NCI-H2081 treated with DMSO at 0.1 percent for 48 hours (cell line): ENCODE results near the gene NFIA.
A peak's percentile ranks its signal among the peaks of the same experiment; 100 is the strongest.

Experiments
- DNase-seq: peaks from one replicate; lab custom pipeline; 2025; lab: John Stamatoyannopoulos, UW

Gene NFIA

DNA sequence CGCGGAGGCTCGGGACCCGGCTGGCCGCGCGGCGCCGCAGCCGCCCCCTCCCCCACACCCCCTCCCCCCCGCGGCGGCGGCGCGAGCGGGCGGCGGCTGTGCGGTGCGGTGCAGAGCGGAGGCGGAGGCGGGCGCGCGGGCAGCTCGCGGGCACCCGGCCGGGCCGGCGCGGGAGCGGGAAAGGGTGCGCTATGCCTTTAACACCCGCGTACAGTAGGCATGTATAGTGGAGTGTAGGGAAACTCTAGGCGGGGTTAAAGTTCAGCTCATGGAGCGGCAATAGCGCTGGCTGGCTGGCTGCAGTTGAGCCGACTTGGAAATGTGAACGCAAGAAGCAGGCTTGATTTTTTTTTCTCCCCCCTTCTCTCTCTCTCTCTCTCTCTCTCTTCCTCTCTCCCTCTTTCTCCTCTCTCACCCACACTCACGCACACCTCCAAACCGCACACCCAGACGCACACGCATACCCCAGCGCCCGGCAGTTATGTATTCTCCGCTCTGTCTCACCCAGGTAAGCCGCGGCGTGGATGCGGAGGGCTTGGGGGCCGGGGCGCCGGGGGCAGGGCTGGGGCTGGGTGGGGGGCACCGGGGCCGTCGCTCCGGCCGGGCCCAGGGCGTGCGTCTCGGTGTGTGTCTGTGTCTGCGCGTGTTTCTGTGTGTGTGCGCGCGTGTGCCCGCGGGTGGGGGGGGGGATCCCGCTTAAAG is at the start of gene NFIA:
Gene NFIA, plus strand, starts transcription at position 251 of the 702 bp plus-strand sequence.
- no peak for DNase-seq

DNA sequence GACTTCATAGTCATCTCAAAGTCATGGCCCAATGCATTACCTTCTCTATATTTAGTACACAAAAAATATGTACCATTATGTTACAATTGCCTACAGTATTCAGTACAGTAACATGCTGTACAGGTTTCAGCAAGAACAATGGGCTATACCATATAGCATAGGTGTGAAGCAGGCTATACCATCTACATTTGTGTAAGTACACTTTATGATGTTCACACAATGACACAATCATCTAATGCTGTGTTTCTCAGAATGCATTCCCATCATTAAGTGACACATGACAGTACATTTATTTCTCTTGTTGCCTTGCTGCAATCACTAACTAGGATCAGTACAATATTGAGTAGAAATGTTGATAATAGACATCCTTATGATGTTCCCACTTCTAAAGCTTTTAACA is 46.5 kb upstream of the NFIA start:
- DNase-seq: no peak

DNA sequence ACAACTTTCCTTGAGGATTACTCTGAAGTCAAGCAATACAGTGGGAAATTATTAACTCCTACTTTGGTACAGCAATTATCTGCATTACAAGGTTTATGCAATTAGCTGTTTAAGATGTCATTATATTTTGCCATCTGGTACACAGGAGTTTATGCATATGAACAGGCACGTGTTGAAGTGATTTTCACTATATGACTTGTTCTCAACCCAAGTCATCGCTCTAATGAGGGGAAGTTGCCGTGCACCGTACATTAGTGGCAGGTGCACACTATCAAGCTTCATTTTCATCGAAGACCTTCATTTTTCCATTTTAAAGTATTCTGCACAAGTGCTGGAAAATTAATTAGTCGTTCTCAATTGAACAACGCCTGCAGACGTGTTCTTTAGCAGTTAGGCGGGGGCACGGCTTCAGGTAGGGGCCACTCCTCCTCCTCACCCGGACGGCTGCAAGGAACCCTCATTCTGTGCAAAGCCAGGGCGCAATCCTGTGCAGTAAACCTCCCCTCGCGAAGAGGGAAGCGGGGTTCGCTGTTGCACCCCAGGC is 39.8 kb upstream of the NFIA start:
- no peak for DNase-seq

DNA sequence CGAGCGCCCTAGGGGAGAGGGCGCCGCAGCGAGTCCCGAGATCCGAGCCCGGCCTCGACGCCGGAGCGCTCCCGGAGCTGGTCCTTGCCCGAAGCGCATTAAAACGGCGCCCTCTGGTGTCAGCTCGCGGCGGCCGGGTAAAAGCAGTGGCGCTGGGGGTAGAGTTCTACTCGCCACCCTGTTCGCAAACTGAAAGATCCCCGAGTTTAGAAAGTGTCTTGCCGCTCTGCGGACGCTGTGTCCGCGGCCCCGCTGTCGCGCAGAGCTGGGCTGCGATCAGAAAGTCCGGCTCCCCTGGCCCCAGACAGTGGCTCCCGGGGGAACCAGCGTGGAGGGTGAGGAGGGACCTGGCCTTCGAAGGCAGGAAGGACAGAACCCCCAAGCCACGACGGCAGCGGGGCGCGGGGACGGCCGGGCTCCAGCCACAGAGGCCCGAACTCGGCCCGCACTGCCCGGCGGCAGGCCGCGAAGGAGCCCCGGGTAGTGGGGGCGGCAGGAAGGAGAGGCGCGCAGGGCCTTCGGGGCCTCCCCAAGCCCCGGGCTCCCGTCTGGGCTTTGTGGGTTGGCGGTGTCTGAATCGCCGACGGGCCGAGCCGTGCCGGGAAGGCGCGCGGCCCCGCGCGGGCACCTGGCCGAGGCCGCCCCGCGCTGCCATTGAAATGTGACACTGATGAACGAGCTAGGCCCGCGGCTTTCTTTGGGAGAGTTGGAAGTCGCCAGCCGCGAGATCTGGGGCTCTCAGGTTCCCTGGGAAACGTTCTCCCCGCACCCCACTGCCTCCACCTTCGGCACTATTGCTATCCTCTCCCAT is 39.1 kb upstream of the NFIA start:
- DNase-seq: no peak

DNA sequence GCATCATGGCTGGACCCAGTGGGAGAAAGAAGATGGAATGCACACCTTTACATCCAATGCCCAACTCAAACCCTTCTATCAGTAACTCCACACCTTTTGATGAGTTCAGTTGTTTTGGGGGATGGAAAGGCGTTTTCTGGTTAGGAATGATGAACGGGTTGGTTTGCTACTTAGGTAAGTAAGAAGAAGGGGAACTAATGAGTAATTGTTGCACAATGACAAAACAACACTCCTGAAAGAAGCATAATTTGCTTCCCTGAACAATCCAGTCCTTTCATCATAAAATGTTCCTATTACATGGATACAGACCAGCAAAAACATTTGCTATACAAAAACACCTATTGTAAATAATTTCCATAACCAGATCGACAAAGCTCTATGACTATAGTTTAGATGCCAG is 35.9 kb upstream of the NFIA start:
- DNase-seq: no peak

DNA sequence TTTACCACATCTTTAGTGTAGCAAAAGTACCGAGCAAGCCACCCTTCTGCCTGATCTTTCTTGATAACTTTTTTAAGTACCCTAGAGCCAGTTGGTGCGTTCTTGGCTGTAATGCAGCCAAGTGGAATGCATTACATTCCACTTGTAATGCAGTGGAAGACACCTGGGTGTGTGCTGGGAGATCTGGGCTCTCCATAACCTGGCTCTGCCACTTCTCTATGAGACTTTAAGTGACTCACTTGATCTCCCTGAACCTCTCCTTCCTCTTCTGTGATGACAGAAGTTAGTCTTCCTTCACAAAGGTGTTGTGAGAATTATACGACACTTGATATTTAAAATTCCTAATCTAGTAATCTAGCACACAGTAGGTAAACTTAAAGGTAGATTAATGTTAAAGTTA is 35.3 kb upstream of the NFIA start:
- DNase-seq: no peak

GRCh38 chr1:61049850-61050540 is 32.4 kb upstream of the NFIA start:
- DNase-seq: peak; percentile 19

GRCh38 chr1:61050541-61051442 is 31.6 kb upstream of the NFIA start:
- no peak for DNase-seq

GRCh38 chr1:61051443-61051718 is 31.0 kb upstream of the NFIA start:
- DNase-seq: no peak

DNA sequence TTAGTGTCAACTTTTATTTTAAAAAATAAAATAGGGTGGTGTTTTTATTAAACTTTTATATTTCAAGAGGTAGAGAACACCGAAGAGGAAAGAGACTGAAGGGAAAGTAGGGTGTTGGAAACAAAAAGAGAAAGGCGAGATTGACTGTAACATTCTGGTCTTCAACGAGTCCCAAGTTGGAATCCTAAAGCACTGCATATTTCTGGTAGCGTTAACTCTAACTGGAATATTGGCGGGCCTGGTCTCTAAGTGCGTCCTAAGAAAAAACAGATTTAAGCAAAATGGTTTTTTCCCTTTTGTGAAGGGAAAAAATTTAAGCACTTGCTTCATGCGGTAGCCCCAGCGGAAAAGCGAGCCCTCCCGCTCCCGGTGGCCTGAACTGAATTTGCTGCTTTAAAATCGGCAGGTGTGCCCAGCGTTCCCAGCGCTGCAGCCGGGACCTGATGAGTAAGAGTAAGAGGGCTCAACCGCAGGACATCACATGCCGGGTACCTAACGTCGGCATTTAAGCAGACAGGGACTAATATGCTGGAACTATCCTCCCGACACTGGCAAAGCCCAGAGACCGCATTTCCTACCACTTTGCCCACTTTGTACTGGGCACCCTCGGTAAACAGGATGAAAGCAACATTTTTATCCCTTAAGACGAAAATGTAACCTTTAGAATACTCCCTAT is 30.5 kb upstream of the NFIA start:
- DNase-seq: no peak

DNA sequence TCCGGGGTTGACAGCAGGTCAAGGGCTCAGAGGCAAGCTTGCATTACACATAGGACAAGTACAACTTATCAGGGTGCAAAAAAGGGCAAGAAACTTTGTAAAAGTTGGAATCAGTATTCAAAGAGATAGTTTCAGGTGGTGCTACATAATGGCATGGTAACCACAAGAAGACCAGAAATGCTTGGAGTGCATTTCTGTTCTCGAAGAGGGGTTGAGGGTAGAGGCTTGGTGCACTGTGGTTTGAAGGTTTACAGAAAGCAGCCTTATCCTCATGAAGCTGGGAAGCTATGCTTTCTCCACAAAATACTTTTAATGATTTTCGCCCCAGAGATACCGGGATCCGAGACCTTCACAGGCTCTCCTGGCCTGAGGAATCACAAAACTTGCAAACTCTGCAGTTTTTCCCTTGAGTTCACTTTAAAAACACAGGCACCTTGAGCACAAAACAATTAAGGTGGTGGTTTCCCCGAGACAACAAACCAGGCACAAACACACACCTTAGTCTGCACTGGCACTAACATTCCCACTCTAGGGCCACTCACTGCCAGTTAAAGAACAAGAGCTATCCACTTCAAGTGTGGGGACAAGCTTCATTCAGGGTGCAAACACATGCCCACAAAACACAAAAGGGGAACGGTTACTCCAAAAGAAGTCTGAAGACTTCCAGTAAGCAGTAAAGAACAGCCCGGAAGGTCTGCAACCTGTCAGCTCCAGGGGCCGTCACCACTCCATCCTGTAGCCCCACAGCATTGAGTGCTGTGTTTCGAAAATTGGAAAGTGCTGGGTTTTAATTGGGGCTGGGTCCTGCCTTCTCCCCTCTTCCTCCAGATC is 29.8 kb upstream of the NFIA start:
- DNase-seq: no peak

DNA sequence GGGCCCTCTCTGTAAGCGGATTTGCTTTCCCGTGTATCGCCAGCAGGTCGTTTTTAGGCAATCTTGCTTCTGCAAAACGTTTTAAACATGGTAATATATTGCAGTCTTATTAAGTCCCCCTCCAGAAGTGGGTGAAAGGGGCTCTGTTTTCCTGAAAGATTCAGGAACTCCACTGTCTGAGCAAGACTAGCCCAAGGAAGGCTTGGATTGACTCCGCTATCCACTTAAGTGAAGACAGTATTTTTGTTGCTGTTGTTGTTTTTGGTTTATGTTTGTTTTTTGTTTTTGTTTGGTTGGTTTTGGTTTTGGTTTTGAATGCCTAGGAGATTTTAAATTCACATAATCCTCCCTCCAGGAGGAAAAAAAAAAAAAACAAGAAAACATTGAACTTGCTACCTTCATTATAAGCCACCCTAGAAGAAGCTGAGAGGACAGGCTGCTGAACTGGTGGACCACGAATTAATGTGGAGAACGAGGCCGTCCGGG is 29.1 kb upstream of the NFIA start:
- no peak for DNase-seq

- no peak for DNase-seq
Measured at GRCh38 chr1:61053712-61054600, 28.4 kb upstream of the NFIA start.

GRCh38 chr1:61054601-61054993 is 27.8 kb upstream of the NFIA start:
- no peak for DNase-seq

DNA sequence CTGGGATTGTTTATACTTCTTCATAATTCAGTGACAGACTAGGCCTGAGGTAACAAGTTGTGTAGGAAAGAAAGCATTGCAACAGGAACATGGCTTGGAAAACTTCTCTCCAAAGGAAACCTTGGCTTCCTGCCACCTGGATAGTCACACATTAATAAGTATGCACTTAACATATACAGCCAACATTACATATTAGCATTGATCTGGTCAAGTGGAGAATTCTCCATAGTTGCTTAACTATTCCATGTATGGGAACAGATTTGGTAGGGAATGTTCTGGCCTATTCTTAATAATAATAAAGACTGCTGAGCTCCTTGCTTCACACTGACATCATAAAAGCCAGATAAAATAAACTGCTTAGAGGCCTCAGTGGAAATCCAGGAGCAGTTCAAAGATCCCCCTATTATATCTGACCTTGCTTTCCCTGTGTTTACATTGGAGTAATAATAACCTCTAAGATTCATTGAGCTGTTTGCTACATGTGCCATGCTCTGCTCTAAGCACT is 27.2 kb upstream of the NFIA start:
- no peak for DNase-seq

- DNase-seq: no peak
Measured at GRCh38 chr1:61056196-61056572, 26.2 kb upstream of the NFIA start.

DNA sequence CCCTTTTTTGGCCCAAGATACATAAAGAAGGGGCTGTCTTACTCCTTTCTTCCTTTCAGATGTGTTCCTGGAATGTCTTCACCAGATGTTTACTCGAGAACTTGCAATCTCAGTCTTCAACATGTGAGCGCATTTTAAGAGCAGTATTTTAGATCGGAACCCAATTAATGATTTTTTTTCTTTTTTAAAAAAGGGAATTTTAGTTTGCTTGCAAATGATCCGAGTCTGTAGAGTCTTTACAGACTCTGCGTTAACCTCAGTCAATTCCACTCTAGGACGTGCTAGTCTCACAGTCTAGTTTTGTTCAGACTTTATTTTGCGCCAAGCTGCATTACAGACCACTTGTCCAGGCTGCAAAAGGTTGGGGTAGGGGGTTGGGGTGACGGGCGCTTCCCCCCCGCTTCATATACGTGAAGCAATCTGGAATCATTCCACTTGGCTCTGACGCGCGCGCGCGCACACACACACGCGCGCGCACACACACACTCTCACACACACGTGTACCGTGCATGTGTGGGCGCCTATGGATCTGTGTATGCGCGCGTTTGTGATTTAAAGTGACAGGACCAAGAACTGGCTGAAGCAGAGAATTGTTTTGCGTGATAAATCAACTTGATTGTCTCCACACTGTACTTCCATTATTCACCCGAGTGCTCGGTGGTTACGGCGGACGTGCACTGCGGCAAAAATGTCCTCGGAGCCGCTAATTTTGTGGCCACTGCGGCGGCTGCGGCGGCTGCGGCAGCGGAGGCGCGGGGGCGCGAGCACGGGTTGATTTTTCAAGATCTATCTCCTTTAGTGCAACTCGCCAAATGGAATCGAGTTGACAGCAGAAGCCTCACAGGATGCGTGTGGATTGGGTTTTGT is 25.6 kb upstream of the NFIA start:
- DNase-seq: no peak
